Suppressor macrophage (primary cell): ENCODE results near the gene ZNF138.
"Not testable (repeated sequence)": the region's sequence is repeated elsewhere in the genome, so short reads cannot be mapped to it uniquely, and the experiment has no call there.

Source experiments
- DNase-seq, 4 experiments: peaks; one replicate each; pipeline ENCODE4 v3.0.0-alpha.2; 2020 to 2022
- total RNA-seq, 17 experiments: gene quantifications; one replicate each; lab custom pipeline; 2026; ENCODE audit warnings: mixed read lengths in 6 of 17, inconsistent platforms in 3 of 17; lab: John Stamatoyannopoulos, UW

The ZNF138 gene
- total RNA-seq = 0.78 to 7.1 (median 2.7) reads per million in 17 experiments

DNA sequence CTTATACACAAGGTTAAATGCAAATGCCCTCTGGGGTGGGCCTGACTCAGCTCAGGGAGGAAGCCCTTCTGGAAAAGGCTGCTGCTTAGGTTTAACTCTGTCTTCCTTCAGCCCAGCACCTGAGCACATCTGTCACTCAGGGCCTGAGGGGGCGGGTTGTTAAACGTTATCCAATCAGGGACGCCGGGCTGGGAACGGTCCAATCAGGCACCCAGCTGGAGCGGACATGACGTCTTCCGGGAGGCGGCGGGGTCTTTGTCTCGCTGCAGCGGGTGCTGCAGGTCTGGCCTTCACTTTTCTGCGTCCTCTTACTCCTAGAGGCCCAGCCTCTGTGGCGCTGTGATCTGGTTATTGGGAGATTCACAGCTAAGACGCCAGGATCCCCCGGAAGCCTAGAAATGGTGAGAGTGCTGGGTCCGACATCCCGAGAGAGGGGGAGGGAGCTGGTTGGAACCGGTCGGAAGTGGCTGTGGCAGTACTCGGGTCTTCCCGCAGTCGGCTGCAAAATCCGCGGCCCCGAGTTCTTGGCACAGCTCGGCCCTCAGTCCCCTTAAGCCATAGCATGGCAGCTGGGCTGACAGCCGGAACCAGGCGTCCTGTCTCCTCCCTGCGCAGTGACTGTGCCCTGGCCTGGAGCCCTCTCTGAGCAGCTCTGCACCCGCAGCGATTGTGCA lies at the start of gene ZNF138:
Gene ZNF138, plus strand, starts transcription at position 258 of the 674 bp plus-strand sequence. Its CDS starts 141 bp downstream, at position 399.
- DNase-seq = peak; percentile 93 to 97 (median 94)

DNA sequence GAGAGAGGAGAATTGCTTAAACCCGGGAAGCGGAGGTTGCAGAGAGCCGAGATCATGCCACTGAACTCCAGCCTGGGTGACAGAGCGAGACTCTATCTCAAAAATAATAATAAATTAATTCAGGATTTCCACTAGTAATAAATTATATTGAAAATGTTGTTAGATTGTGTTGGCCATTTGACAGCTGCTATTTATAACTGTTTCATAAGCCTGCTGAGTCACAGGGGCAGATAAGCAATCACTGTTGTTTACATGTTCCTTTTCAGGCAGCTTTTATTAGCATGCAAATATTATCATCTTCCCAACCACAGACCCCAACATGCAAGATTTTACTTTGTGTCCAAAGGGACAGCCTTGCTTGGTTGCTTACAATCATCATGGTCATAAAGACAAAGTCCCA lies 49.5 kb upstream of the ZNF138 start:
- no peak for DNase-seq

DNA sequence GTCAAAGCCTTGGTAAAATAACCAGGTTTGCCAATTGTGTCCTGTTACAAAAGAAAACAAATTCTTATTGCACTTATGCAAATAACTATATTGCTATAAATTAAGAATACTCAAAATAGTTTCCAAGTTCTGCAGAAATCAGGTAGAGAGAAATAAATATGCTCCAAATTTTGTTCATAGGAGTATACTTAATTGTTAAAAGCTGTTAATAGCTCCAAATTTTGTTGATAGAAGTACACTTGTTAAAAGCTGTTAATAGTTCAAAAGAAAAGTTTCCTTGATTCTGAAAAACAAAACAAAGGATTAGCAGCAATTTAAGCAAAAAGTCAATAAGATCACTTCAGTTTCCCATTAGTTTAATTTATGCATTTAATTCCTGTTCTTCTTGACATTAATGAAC lies 46.4 kb upstream of the ZNF138 start:
- no peak for DNase-seq

DNA sequence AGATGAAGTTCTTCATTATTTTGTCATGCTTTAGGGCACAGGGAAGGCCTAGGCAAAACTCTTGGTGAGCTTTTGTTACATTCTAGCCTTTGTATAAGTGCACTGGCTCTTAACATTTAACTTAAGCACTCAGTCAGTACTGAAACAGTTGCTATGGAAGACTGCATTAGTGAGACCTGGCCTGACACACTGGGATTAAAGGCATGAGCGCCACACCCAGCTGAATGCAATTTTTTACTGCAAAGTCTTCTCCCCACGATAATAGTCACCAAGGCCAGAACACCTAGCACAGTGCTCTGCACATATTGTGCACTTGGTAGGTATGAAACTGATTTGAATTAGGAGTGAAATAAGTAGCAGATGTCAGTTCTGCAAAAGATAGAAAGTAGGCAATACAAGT lies 41.2 kb upstream of the ZNF138 start:
- DNase-seq = no peak

DNA sequence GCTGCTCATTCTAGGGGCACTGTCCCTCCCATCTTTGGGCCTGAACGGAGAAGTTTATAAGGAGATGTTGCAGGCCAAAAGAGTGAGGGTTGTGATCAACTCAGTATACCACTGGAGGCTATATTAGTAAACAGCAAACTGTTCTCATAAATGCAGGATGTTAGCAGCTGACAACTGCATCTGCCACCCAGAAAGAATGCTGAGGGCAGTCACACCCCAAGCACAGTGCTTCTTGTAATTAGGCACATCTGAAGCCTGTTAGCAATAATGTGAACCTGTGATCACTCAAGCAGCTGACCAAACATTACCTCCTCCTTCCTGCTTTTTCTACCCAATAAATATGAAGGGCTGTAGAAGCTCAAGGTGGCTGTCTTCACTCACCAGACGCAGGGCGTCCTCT lies 38.4 kb upstream of the ZNF138 start:
- no peak for DNase-seq

DNA sequence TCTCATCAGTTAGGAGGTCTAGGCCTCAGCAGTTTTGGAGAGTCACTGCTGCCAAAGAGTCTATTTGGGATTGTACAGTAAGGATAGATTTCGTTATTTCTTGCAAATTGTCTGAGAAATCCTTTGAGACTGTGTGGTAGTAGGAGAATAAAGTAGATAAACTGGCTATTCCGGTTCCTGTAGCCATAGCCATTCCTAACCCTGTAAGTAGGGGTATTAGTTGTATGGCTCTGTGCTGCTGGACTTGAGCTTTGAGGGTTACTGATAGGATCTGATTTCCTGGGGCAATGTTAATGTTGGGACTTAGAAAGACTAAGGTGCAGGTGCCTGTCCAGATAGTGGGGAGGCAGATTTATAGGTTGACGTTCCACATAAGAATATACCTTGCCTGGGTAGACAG lies 36.1 kb upstream of the ZNF138 start:
- no peak for DNase-seq

DNA sequence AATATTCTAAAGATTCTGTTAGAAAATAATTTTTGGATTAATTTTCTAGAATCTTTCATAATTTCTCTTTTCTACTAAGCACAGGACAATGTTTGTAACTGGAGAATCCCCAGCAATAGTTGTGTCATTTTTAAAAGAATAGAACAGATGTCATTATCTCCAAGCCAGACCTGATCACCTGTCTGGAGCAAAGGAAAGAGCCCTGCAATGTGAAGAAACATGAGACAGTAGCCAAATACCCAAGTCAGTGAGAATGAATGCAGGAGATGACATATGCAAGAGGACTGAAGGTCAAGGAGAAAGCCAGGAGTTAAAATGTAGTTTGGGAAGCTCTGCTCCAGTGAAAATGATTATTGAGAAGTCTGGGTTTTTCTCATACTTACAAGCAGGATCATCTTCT lies 25.4 kb upstream of the ZNF138 start:
- no peak for DNase-seq

DNA sequence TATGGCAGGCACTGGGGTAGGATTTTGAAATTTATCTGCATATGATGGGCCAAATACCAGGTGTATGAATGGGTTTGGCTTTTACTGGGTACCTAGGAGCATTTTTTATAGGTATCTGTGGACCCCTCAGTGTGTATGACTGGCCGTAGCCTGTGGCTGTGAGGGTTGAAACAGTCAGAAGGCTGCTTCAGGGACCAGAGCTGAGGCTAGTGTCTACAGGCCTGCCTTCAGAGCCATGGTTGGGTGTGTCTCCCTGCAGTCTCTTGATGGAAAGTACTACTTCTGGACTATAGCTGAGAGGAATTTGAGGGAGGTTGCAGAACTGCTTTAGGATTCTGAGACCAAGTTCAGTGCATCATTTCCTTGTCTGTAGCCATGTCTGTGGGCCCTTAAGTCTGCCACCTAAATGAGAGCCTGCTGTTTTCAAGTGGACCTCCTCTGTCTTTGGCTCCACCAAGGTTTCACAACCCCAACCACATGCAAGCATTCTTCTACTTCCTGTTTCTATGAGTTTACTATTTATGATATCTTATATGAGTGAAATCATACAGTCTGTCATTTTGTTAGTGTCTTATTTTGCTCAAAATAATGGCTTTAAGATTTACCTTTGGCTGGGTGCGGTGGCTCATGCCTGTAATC lies 19.9 kb upstream of the ZNF138 start:
- DNase-seq = no peak

DNA sequence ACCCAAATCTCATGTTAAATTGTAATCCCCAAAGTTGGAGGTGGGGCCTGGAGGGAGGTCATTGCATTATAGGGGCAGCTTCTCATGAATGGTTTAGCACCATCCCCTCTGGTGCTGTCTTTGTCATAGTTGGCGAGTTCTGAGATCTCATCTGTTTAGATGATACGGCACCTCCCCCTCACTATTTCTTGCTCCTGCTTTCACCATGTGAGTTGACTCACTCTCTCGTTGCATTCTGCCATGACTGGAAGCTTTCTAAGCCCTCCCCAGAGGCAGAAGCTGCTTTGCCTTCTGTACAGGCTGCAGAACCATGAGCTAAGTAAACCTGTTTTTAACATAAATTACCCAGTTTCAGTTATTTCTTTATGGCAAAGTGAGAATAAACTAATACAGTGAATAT lies 18.9 kb upstream of the ZNF138 start:
- DNase-seq = no peak

DNA sequence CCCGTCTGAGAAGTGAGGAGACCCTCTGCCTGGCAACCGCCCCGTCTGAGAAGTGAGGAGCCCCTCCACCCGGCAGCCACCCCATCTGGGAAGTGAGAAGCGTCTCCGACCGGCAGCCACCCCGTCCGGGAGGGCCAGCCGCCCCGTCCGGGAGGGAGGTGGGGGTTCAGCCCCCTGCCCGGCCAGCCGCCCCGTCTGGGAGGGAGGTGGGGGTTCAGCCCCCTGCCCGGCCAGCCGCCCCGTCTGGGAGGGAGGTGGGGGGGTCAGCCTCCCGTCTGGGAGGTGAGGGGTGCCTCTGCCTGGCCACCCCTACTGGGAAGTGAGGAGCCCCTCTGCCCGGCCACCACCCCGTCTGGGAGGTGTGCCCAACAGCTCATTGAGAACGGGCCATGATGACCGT lies 9.4 kb upstream of the ZNF138 start:
- DNase-seq = not testable (repeated sequence)

DNA sequence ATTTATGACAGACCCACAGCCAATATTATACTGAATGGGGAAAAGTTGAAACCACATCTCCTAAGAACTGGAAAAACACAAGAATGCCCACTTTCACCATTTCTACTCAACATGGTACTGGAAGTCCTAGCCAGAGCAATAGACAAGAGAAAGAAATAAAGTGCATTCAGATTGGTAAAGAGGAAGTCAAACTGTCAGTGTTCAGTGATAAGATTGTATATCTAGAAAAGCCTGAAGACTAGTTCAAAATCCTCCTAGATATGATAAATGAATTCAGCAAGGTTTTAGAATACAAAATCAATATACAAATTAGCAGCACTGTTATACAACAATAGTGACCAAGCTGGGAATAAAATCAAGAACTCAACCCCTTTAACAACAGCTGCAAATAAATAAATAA lies 6.9 kb upstream of the ZNF138 start:
- no peak for DNase-seq

DNA sequence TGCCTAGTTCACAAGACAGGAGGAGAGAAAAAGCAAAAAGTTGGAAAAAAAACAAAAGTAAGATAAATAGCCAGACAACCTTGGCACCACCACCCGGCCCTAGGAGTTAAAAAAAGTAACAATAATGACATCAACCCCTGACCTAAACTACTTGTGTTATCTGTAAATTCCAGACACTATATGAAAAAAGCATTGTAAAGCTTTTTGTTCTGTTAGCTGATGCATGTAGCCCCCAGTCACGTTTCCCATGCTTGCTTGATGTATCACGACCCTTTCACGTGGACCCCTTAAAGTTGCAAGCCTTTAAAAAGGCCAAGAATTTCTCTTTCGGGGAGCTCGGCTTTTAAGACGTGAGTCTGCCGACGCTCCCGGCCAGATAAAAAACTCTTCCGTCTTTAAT lies 5.0 kb upstream of the ZNF138 start:
- DNase-seq = not testable (repeated sequence)

DNA sequence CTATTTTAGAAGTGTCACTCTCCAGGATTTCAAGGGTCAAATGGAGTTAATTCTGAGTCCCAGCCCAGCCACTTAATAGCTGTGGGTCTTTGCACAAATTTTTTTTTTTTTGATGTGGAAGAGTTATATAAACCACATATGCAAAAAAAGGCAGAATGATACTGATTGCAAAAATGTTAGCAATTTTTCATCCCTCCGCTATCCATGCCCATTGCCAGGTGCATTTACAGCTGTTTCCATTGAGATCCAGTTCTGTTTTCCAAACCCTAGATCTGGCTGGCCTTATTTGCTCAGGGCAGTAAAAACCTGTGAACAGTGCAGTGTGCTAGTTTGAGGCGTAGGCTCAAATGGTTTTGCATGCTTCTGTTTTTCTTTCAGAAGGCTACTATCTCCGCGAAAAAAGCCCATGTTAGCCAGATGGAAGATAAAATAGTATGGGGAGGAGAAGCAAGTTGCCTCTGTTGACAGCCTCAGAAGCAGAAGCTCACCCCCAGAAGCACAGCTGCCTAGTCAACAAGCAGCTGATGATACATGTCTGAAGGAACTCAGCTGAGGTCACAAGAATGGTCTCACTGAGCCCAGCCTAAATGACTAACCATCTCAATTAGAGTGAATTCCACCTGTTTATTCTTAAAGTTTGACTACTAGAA lies 997 bp upstream of the ZNF138 start:
- peak in 3 of 4 experiments; percentile 4 to 6 (median 4) for DNase-seq

DNA sequence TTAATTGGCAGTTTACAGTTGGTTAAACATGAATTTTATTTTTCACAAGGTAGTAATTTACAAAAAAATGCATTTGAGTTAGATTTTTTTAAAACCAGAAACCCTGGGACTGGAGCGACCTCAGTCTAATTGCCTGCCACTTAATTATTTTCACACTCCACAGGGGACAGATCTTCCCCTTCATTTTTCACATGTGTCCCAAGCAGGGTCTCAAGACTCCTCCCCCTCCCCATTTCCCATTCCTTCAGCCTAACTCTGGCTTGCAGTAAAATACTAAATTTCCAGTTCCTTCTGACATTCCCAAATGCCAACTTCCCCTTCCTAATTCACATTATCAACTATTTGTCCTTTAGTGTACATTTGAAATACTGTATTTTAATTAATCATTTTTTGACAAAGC lies 948 bp downstream of the ZNF138 start:
- DNase-seq = no peak

DNA sequence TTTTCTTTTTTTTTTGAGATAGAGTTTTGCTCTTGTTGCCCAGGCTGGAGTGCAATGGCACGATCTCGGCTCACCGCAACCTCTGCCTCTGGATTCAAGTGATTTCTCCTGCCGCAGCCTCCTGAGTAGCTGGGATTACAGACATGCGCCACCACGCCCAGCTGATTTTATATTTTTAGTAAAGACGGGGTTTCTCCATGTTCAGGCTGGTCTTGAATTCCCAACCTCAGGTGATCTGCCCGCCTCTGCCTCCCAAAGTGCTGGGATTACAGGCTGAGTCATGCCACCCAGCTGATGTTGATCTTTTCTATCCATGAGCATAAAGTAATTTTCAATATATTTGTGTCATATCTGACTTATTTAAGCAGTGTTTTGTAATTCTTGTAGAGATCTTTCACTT lies 4.9 kb downstream of the ZNF138 start:
- not testable (repeated sequence) for DNase-seq

DNA sequence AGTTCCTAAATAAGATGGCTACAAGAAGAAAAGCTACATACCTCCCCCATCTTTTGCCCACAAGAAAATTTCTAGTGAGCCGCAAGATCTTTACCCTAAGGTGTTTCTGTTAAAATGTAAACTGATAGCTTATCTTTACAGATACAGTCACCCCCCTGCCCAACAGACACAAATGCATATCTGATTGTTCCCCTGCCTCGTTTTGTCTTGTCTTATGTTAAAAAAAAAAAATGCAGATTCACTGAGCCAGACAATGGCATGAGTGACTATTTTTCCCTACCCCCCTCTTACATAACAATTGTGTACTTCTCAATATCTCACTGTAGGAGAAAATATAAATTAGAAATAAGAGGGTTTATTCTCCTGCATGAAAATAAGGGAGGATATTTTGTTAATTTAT lies 8.5 kb downstream of the ZNF138 start:
- DNase-seq = no peak

DNA sequence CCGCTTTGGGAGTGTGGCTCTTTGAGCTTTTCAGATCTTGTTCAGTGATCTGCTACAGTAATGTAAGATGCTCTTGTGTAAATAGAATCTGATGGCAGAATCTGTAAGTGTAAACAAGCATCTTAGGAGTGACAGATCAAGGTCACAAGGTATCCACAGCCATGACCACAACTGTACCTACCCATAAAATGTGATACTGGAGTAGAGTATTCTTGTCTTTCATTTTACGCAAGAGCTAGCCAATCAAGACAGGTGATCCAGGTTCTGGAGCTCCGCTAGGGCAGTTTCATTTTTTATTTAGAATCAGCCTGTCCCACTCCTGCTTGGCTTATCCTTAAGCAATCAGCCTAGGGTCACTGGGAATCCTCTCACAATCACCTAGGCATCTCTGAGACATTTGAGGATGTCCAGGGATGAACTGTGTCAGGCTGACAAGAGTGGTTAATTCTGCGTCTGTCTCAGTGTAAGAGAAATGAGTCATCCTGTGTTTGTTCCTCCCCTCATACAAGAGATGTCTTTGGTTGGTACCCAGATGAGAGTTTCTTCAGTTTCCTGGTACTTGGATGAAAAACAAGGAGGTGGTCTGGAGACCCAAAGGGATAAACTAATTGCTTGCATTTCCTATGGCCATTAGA lies 13.6 kb downstream of the ZNF138 start:
- DNase-seq = no peak

DNA sequence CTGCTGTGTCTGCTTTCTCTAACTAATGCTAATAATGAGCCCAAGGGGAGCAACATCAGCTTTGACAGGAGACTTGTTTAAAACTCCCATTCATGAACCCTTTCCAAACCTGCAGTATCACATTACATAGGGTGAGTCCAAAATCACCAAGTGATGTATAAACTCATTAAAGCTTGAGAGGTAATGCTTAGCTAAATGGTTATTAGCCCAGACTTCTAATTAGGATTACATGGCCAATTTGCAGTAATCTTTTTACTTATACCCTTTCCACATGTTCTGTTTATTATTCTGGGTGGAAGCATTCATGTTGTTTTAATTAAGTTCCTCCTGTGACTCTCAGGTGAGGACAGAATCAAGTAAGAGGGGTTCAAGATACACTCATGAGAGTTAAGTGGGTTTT lies 17.5 kb downstream of the ZNF138 start:
- no peak for DNase-seq

DNA sequence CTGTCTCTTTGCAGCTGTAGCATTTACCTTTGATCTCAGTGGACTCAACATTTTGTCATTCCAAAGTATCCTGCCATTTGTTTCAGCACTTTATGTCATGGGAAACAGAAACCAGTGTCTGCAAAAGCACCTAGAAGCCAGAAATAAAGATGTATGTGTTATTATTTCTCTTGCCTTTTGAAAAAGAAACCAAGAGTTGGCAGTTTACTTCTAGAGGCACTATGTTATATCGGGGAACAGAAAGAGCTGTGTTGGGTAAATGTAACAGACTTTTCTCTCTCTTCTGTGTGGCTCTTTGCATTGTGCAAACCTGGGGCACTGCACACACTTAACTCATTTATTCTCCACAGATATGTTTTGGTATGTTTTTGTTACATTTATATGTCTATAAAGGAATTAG lies 36.7 kb downstream of the ZNF138 start:
- no peak for DNase-seq

DNA sequence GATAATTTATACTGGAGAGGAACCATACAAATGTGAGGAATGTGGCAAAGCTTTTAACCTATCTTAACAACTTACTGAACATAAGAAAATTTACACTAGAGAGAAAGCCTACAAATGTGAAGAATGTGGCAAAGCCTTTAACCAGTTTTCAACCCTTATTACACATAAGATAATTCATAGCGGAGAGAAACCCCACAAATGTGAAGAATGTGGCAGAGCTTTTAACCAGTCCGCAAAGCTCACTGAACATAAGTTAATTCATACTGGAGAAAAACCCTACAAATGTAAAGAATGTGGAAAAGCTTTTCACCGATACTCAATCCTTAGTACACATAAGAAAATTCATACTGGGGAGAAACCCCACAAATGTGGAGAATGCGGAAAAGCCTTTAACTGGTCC lies 37.9 kb downstream of the ZNF138 start:
- no peak for DNase-seq

DNA sequence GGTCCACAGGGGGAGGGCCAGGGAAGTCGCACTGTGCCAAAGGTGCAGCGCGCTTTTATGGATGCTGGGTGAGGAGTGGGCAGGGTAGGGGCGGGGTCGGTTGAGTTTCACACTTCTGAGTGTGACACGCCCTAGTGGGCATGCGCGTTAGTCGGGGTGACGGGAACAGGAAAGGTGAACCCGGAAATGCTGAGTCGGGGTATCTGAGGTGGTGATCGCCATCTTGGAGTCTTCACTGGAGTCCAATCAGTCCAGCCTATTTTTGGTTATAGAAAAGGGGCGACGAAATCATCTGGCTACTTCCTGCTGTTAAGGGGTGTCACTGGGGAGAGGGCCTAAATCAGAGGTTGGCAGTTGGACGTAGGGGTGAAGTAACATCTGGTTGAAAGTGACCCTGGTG lies 40.8 kb downstream of the ZNF138 start:
- DNase-seq = no peak

DNA sequence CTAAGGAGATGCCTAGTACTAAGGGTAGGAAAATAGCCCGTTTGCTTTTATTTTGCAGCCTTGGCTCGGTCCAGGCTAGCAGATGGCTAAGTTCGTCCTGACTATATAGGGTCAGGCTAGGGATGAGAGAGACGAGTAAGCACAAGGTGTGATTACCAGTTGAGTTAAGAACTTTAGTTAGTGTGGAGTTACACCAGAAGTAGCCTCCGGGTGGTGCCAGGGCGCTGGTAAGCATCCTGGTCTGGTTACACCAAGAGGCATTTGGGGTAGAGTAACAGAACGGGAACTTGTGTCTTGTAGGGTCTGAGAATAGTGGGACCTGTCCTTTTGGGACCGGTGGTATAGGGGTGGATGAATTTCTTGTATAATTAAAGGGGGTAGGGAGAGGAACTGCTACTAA lies 41.6 kb downstream of the ZNF138 start:
- not testable (repeated sequence) for DNase-seq

DNA sequence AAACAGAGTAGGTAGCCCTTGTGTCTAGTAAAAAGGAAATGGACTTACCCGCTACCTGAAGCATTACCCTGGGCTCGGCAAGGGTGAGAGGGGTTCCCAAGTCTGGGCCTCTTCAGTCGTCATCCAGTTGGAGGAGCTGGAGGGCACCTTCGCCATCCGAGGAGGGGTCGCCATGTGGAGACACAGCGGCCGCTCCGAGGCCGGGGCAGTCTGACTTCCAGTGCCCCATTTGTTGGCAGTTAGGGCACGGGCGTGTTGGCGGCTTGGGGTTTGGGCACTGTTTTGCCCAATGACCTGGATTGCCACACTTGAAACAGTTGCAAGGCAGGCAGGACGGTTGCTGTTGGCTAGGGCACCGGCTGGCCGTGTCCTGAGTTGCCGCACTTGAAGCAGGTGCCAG lies 43.8 kb downstream of the ZNF138 start:
- DNase-seq = not testable (repeated sequence)

DNA sequence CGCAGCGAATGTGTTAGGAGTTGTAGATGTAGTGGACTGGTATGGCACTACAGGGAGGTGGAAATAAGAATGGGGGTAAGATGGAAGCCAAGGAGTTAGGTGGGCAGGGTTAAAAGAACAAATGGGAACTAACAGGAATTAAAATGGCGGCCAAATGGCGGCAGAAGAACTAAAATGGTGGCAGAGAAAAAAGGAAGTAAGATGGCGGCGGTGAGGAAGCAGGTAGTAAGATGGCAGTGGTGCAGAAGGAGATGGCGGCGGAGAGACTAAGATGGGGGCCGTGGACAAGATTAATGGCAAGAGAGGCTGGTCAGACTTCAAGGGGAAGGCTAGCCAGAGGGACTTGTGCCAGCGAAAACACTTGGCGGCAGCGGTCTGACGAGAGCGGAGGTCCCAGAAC lies 44.5 kb downstream of the ZNF138 start:
- no peak for DNase-seq
